ENCODE data around the gene SNU13. TPM values are rescaled to one million over a fixed set of nuclear protein-coding genes. Genes with fewer than 3 reads are reported as not detected.

Gene SNU13
- total RNA-seq, 4 donors from 2014 or later: 127 to 194 (median 176) TPM

DNA sequence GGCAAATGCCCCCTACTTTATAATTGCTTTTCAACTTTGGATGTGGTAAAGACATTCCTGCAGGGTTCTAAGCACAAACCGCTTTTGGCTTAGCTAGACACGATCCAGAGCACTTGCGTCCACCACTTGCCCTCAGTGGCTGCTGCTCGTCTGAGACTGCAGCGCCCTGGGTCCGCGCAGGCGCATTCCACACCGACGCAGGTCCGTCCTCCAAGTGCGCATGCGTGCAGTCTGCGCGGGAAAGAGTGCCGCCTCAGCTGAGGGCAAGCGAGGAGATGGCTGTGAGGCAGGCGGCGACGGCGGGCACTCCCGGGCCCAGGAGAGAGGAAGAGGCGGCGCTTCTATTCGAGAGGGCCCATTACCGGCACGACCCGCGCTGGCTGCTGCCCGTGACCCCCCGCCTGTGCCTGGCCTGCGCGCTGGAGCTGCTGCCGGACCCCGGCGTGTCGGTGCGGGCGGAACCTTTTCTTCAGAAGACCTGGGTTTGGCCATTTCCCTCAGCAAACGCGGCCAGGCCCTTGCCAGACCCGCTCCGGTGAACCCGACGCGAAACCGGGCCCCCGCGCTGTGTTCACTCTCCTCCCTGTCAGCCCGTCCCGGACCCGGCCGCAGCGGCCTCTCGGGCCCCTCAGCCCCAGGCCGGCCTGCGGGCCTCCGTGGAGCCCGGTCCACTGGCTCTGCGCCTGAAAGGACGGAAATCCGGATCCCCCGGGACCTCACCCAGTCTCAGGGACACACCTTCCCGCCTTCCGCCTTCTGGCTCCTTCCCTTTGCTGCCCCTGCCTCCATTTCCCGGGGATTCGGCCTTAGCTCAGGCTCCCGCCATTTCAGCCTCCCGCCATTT lies 10.8 kb upstream of the SNU13 start, which contains the start of gene MEI1:
Gene MEI1 (plus strand): TSS at position 240 of the 844 bp plus-strand sequence. CDS start 36 bp downstream, at position 276.
- peaks cover 9 to 18% of the 10 kb centered on the region in 2 donors for H3K4me1 ChIP-seq
- no peak within 1 kb of the TSS for H3K27ac ChIP-seq
- intact Hi-C loops (cut with DNase I): loop anchor here (5.0 kb wide), 1 partner anchor 243 kb away; no protein-coding TSS in a partner anchor
- H3K4me3 ChIP-seq (replicated peaks in 1 of 3): no peak within 1 kb of the TSS
- 48 to 53% methylated on average over 24 to 43 of the region's 69 CpGs for WGBS, 2 donors
- peak; percentile 77 to 81 for DNase-seq
- H3K27me3 ChIP-seq: no peaks in the 10 kb centered on the region
- no peaks in the 10 kb centered on the region for H3K36me3 ChIP-seq
- no peak for TF ChIP-seq POLR2A (IDR thresholded peaks at IDR 0.05)
- TF ChIP-seq, protein P1, sequence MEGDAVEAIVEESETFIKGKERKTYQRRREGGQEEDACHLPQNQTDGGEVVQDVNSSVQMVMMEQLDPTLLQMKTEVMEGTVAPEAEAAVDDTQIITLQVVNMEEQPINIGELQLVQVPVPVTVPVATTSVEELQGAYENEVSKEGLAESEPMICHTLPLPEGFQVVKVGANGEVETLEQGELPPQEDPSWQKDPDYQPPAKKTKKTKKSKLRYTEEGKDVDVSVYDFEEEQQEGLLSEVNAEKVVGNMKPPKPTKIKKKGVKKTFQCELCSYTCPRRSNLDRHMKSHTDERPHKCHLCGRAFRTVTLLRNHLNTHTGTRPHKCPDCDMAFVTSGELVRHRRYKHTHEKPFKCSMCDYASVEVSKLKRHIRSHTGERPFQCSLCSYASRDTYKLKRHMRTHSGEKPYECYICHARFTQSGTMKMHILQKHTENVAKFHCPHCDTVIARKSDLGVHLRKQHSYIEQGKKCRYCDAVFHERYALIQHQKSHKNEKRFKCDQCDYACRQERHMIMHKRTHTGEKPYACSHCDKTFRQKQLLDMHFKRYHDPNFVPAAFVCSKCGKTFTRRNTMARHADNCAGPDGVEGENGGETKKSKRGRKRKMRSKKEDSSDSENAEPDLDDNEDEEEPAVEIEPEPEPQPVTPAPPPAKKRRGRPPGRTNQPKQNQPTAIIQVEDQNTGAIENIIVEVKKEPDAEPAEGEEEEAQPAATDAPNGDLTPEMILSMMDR (IDR thresholded peaks at IDR 0.05): no peak
- no peaks in the 10 kb centered on the region for H3K9me3 ChIP-seq

DNA sequence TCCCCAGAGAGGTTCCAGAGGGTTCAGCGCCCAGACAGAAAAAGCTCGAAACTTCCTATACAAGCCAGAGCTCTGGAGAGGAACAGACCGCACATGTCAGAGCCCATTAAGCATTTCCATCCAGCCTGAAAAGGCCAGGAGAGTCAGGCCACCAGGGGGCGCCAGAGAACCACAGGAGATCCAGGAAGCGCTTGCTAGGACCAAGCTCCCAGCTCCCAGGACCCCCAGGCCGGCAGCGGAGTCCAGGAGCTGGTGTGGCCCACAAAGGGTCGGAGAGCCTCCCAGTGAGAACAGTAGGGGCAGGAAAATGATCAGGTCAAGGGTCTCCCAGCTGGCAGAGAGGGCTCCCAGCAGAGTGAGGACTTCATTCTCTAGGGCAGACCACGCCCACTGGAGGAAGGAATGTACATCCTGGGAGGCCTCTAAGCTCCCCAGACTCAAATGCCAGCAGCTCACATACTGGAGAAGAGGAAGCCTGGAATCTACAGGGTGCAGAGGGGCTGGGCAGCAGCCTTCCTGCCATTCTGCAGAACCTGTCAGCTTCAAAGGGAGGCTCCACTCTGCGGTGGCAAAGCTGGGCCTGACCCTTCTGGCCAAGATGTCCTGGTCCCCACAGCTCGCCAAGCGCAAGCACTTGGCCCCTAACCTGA lies 8.6 kb upstream of the SNU13 start:
- no peaks in the 10 kb centered on the region for H3K9me3 ChIP-seq
- peaks cover 9 to 18% of the 10 kb centered on the region in 2 donors for H3K4me1 ChIP-seq
- peak; percentile 92 to 95 for DNase-seq
- H3K27me3 ChIP-seq: no peaks in the 10 kb centered on the region
- H3K27ac ChIP-seq: peak overlapping the region in 2 of 3 donors; percentile 34 to 74
- intact Hi-C loops (cut with DNase I): loop anchor here (5.0 kb wide), 1 partner anchor 245 kb away; no protein-coding TSS in a partner anchor
- WGBS, 2 donors: 3 to 17% methylated on average over 1 to 9 of the region's 12 CpGs
- peaks cover 5 to 7% of the 10 kb centered on the region in 2 donors for H3K36me3 ChIP-seq
- TF ChIP-seq, protein P1 (IDR thresholded peaks at IDR 0.05): peak; percentile 89 to 98 (median 95)
- TF ChIP-seq POLR2A (IDR thresholded peaks at IDR 0.05): no peak
- no peak overlapping the region for H3K4me3 ChIP-seq (replicated peaks in 1 of 3)

DNA sequence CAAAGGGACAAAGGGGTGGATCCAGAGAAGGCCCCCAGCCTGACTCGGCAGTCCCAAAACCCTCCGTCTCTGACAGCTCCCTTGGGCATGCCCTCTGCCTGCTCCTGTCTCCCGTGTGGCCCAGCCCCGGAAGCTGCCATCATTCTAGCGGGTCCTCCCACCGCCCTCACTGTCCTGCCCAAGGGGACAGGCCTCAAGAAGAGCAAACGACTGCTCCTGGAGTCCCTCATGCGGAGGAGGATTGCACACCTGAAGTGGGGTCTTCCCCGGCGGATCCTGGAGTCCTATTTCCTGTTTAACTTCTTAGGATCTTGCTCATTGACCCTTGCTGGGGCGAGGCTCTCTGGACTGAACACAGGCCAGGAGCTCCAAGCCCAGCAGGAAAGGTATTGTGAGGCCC lies 8.0 kb upstream of the SNU13 start:
- 52 to 77% methylated on average over 5 to 9 of the region's 11 CpGs for WGBS, 2 donors
- Histone ChIP-seq H3K4me1 (peaks cover 9 to 18% of the 10 kb centered on the region in 2 donors), H3K9me3 (no peaks in the 10 kb centered on the region), H3K4me3 (replicated peaks in 1 of 3) (no peak overlapping the region), H3K27ac (peak overlapping the region in 2 of 3 donors; percentile 34 to 74), H3K27me3 (no peaks in the 10 kb centered on the region), H3K36me3 (peaks cover 5 to 7% of the 10 kb centered on the region in 2 donors)
- intact Hi-C loops (cut with DNase I): loop anchor here (5.0 kb wide), 1 partner anchor 246 kb away; no protein-coding TSS in a partner anchor
- TF ChIP-seq POLR2A (IDR thresholded peaks at IDR 0.05): no peak
- TF ChIP-seq, protein P1 (IDR thresholded peaks at IDR 0.05): no peak
- DNase-seq: no peak

DNA sequence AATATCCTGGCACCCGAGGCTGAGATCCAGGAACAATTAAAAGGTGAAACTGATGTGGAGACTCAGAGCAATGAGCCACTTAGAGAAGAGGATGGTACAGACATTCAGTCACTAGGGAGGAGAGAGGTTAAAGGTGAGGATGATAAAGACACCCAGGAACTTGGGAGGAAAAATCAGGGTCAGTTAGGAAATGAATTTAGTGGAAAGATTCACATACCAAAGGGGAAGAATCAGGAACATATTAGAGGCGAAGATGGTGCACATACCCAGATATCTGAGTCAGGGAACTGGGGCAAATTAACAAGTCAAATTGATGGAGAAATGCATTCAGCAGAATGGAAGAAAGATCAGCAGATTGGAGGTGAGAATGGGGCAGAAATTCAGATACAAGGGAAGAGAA lies 6.5 kb upstream of the SNU13 start:
- no peaks in the 10 kb centered on the region for H3K9me3 ChIP-seq
- H3K36me3 ChIP-seq: peaks cover 5 to 7% of the 10 kb centered on the region in 2 donors
- no peak overlapping the region for H3K27ac ChIP-seq
- no peak overlapping the region for H3K4me3 ChIP-seq (replicated peaks in 1 of 3)
- H3K4me1 ChIP-seq: peaks cover 9 to 18% of the 10 kb centered on the region in 2 donors
- TF ChIP-seq, protein P1 (IDR thresholded peaks at IDR 0.05): no peak
- no peak for TF ChIP-seq POLR2A (IDR thresholded peaks at IDR 0.05)
- WGBS, 2 donors: 92 to 93% methylated on average over 2 of the region's 2 CpGs
- no peaks in the 10 kb centered on the region for H3K27me3 ChIP-seq
- no peak for DNase-seq
- intact Hi-C loops (cut with DNase I): loop anchor here (5.0 kb wide), 1 partner anchor 247 kb away; no protein-coding TSS in a partner anchor
